Measurements from ENCODE around the gene ARPIN. TPM values are rescaled to one million over a fixed set of nuclear protein-coding genes. Genes with fewer than 3 reads are reported as not detected.

ARPIN gene
- total RNA-seq, 1 experiment from 2014 or later: 8.8 TPM

DNA sequence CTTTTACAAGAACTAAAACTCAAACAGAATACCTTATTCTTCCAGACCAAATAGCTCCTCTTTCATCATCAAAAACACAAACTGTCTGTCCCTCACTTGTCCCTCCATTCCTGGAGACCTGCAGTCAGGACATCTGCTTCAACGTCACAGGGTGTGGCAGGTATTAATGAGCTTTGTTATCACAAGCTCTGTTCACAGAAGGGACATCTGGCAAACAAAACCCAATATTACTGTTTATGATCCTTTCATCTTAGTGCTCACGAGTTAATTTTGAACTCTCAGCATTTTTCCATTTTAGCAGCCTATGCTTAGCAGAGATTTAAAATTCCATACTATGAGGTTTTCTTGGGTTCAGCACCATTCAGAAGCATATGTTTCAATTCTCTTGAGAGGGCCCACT, 51.9 kb downstream of the ARPIN start (continued):
- TF ChIP-seq, protein P1, sequence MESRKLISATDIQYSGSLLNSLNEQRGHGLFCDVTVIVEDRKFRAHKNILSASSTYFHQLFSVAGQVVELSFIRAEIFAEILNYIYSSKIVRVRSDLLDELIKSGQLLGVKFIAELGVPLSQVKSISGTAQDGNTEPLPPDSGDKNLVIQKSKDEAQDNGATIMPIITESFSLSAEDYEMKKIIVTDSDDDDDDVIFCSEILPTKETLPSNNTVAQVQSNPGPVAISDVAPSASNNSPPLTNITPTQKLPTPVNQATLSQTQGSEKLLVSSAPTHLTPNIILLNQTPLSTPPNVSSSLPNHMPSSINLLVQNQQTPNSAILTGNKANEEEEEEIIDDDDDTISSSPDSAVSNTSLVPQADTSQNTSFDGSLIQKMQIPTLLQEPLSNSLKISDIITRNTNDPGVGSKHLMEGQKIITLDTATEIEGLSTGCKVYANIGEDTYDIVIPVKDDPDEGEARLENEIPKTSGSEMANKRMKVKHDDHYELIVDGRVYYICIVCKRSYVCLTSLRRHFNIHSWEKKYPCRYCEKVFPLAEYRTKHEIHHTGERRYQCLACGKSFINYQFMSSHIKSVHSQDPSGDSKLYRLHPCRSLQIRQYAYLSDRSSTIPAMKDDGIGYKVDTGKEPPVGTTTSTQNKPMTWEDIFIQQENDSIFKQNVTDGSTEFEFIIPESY (IDR thresholded peaks at IDR 0.05; ENCODE audit: extremely low read depth, insufficient replicate concordance, low read length): no peak
- TF ChIP-seq SRF (IDR thresholded peaks at IDR 0.05; ENCODE audit: low read depth) (no peak), SP1 (IDR thresholded peaks at IDR 0.05; ENCODE audit: low read depth) (no peak), EZH2phosphoT487 (IDR thresholded peaks at IDR 0.05; ENCODE audit: borderline replicate concordance) (no peak), POLR2A (IDR thresholded peaks at IDR 0.05; ENCODE audit: borderline replicate concordance, extremely low read depth, insufficient read depth, insufficient read length) (no peak), EGR1 (IDR thresholded peaks at IDR 0.05; ENCODE audit: low read depth) (no peak)

GRCh38 chr15:89860431-89860830, 52.3 kb downstream of the ARPIN start:
- BruUV-seq (replicated peaks): no TSS peak
- no peak overlapping the region for H3K9ac ChIP-seq (ENCODE audit: low read length)
- peaks cover 10 to 14% of the 10 kb centered on the region in 2 experiments; a peak in 3 of 4 replicates for H3K36me3 ChIP-seq (ENCODE audit: control insufficient read depth in 1 of 2, insufficient read depth in 2 of 2, low read length in 2 of 2)
- no peak overlapping the region for H3K27ac ChIP-seq (ENCODE audit: low read depth, low read length)
- no peaks in the 10 kb centered on the region for H3K4me1 ChIP-seq (ENCODE audit: control insufficient read depth in 1 of 2, insufficient read depth in 2 of 2, low read length in 2 of 2)
- ATAC-seq (no peak), DNase-seq (ENCODE audit: low read depth, low spot score) (no peak)
- TF ChIP-seq POLR2A (IDR thresholded peaks at IDR 0.05; ENCODE audit: borderline replicate concordance, extremely low read depth, insufficient read depth, insufficient read length): no peak
- TF ChIP-seq ZFX (IDR thresholded peaks at IDR 0.05): no peak
- TF ChIP-seq ELF1 (IDR thresholded peaks at IDR 0.05; ENCODE audit: borderline replicate concordance, low read depth): no peak
- TF ChIP-seq YY1 (IDR thresholded peaks at IDR 0.05; ENCODE audit: extremely low read depth, insufficient replicate concordance, low read depth, low read length): no peak
- no peak for TF ChIP-seq CTCF (IDR thresholded peaks at IDR 0.05 in 2 of 3, conservative IDR thresholded peaks at IDR 0.05 in 1 of 3; ENCODE audit: borderline replicate concordance in 1 of 3, insufficient read depth in 1 of 3, low read depth in 2 of 3, low read length in 2 of 3)
- no peak for TF ChIP-seq CBX3 (IDR thresholded peaks at IDR 0.05; ENCODE audit: low read depth)
- no peak for TF ChIP-seq EZH2 (IDR thresholded peaks at IDR 0.05)
- TF ChIP-seq, protein P2, sequence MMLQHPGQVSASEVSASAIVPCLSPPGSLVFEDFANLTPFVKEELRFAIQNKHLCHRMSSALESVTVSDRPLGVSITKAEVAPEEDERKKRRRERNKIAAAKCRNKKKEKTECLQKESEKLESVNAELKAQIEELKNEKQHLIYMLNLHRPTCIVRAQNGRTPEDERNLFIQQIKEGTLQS (IDR thresholded peaks at IDR 0.05): no peak
- no peak for TF ChIP-seq REST (IDR thresholded peaks at IDR 0.05; ENCODE audit: low read depth)
- TF ChIP-seq CEBPB (IDR thresholded peaks at IDR 0.05; ENCODE audit: low read depth): no peak
- TF ChIP-seq RAD21 (IDR thresholded peaks at IDR 0.05; ENCODE audit: low read depth): no peak
- TF ChIP-seq TCF7L2 (IDR thresholded peaks at IDR 0.05; ENCODE audit: borderline replicate concordance, extremely low read depth, insufficient read depth, insufficient read length): no peak
- TF ChIP-seq FOSL1 (IDR thresholded peaks at IDR 0.05; ENCODE audit: low read depth): no peak
- TF ChIP-seq ZNF274 (IDR thresholded peaks at IDR 0.05; ENCODE audit: low read depth, low read length): no peak
- TF ChIP-seq SP1 (IDR thresholded peaks at IDR 0.05; ENCODE audit: low read depth): no peak
- no peak overlapping the region for H2AFZ ChIP-seq (ENCODE audit: low read depth, low read length, poor library complexity, severe bottlenecking)
- no peaks in the 10 kb centered on the region for H4K20me1 ChIP-seq (ENCODE audit: insufficient read depth)
- no peak overlapping the region for H3K4me2 ChIP-seq (ENCODE audit: low read length)
- no peaks in the 10 kb centered on the region for H3K79me2 ChIP-seq (ENCODE audit: insufficient read depth, low read length)
- ChIA-PET CTCF (interaction anchor here (1.6 kb wide), 1 partner anchor 15 kb away, joined by 5 read pairs; no protein-coding TSS in a partner anchor), RAD21 (ENCODE audit: low non-redundant PET in 1 of 2, low total read pairs in 2 of 2, uncharacterized antibody in 2 of 2, unreplicated experiment in 2 of 2) (no interaction called here), POLR2A (no interaction called here)
- H3K9me2 ChIP-seq (ENCODE audit: insufficient read depth): no peaks in the 10 kb centered on the region
- H3K4me3 ChIP-seq (replicated peaks in 1 of 2; ENCODE audit: low read depth in 1 of 2, low read length in 2 of 2): no peak overlapping the region
- no peaks in the 10 kb centered on the region for H3K9me3 ChIP-seq (ENCODE audit: control insufficient read depth in 1 of 2, insufficient read depth in 1 of 2, low read depth in 1 of 2, low read length in 2 of 2)
- H3K27me3 ChIP-seq (ENCODE audit: insufficient read depth, low read length): no peaks in the 10 kb centered on the region
- intact Hi-C loops (cut with micrococcal nuclease): no loop called here
